ENCODE results near the gene SLC24A1.
"Not testable (repeated sequence)": the region's sequence is repeated elsewhere in the genome, so short reads cannot be mapped to it uniquely, and the experiment has no call there.

The SLC24A1 gene

GRCh38 chr15:65621638-65622037, at the start of gene SLC24A1:
Gene SLC24A1 (plus strand): TSS chr15:65621938. CDS start chr15:65624081, 2,143 bp downstream.
- no peak for DNase-seq (ENCODE audit: low spot score)

GRCh38 chr15:65571971-65572370, 49.8 kb upstream of the SLC24A1 start:
- no peak for DNase-seq (ENCODE audit: low spot score)

- DNase-seq (ENCODE audit: low spot score) = no peak
Measured at GRCh38 chr15:65576664-65577063, 45.1 kb upstream of the SLC24A1 start.

- DNase-seq (ENCODE audit: low spot score) = no peak
Measured at GRCh38 chr15:65577129-65577996, 44.4 kb upstream of the SLC24A1 start.

- peak; percentile 18 for DNase-seq (ENCODE audit: low spot score)
Measured at GRCh38 chr15:65578904-65579728, 42.6 kb upstream of the SLC24A1 start.

GRCh38 chr15:65579762-65580161, 42.0 kb upstream of the SLC24A1 start:
- no peak for DNase-seq (ENCODE audit: low spot score)

GRCh38 chr15:65580287-65580686, 41.5 kb upstream of the SLC24A1 start:
- DNase-seq (ENCODE audit: low spot score) = no peak

- no peak for DNase-seq (ENCODE audit: low spot score)
Measured at GRCh38 chr15:65583701-65584100, 38.0 kb upstream of the SLC24A1 start.

- no peak for DNase-seq (ENCODE audit: low spot score)
Measured at GRCh38 chr15:65584241-65584640, 37.5 kb upstream of the SLC24A1 start.

- DNase-seq (ENCODE audit: low spot score) = no peak
Measured at GRCh38 chr15:65587094-65587493, 34.6 kb upstream of the SLC24A1 start.

GRCh38 chr15:65595960-65596359, 25.8 kb upstream of the SLC24A1 start:
- peak; percentile 39 for DNase-seq (ENCODE audit: low spot score)

GRCh38 chr15:65598468-65598867, 23.3 kb upstream of the SLC24A1 start:
- no peak for DNase-seq (ENCODE audit: low spot score)

- no peak for DNase-seq (ENCODE audit: low spot score)
Measured at GRCh38 chr15:65599677-65600076, 22.1 kb upstream of the SLC24A1 start.

GRCh38 chr15:65603134-65603533, 18.6 kb upstream of the SLC24A1 start:
- DNase-seq (ENCODE audit: low spot score) = no peak

GRCh38 chr15:65603559-65603958, 18.2 kb upstream of the SLC24A1 start:
- DNase-seq (ENCODE audit: low spot score) = no peak

GRCh38 chr15:65610871-65611718, 10.6 kb upstream of the SLC24A1 start, which contains the start of gene INTS14:
Gene INTS14 (minus strand): TSS chr15:65611131. CDS start chr15:65607380, 3,751 bp downstream.
- DNase-seq (ENCODE audit: low spot score) = peak; percentile 98

- no peak for DNase-seq (ENCODE audit: low spot score)
Measured at GRCh38 chr15:65611888-65612615, 9.7 kb upstream of the SLC24A1 start.

GRCh38 chr15:65612616-65612946, 9.2 kb upstream of the SLC24A1 start:
- DNase-seq (ENCODE audit: low spot score) = no peak

- no peak for DNase-seq (ENCODE audit: low spot score)
Measured at GRCh38 chr15:65612949-65613744, 8.6 kb upstream of the SLC24A1 start.

- DNase-seq (ENCODE audit: low spot score) = not testable (repeated sequence)
Measured at GRCh38 chr15:65615887-65616286, 5.9 kb upstream of the SLC24A1 start.

Measured in iPS-NIHi11 (cell line).